ENCODE data around the gene ASPG.

The ASPG gene

GRCh38 chr14:104054222-104054905 is 31.1 kb upstream of the ASPG start:
- no peak for TF ChIP-seq CTCF (IDR thresholded peaks at IDR 0.05; ENCODE audit: extremely low read depth, insufficient read depth, missing control alignments)
- in situ Hi-C loops (cut with MboI; ENCODE audit: low pct_unique_long_range_greater_than_20kb, low sequenced_read_pairs, unreplicated experiment) = no loop called here
- DNase-seq (ENCODE audit: low spot score) = no peak

- in situ Hi-C loops (cut with MboI; ENCODE audit: low pct_unique_long_range_greater_than_20kb, low sequenced_read_pairs, unreplicated experiment) = no loop called here
- no peak for DNase-seq (ENCODE audit: low spot score)
- no peak for TF ChIP-seq CTCF (IDR thresholded peaks at IDR 0.05; ENCODE audit: extremely low read depth, insufficient read depth, missing control alignments)
Observed at GRCh38 chr14:104062281-104062680, 23.2 kb upstream of the ASPG start.

- no peak for DNase-seq (ENCODE audit: low spot score)
- in situ Hi-C loops (cut with MboI; ENCODE audit: low pct_unique_long_range_greater_than_20kb, low sequenced_read_pairs, unreplicated experiment) = no loop called here
- TF ChIP-seq CTCF (IDR thresholded peaks at IDR 0.05; ENCODE audit: extremely low read depth, insufficient read depth, missing control alignments) = no peak
Observed at GRCh38 chr14:104064003-104064402, 21.5 kb upstream of the ASPG start.

GRCh38 chr14:104066279-104066678 is 19.2 kb upstream of the ASPG start:
- DNase-seq (ENCODE audit: low spot score) = no peak
- TF ChIP-seq CTCF (IDR thresholded peaks at IDR 0.05; ENCODE audit: extremely low read depth, insufficient read depth, missing control alignments) = no peak
- in situ Hi-C loops (cut with MboI; ENCODE audit: low pct_unique_long_range_greater_than_20kb, low sequenced_read_pairs, unreplicated experiment) = no loop called here

- DNase-seq (ENCODE audit: low spot score) = no peak
- in situ Hi-C loops (cut with MboI; ENCODE audit: low pct_unique_long_range_greater_than_20kb, low sequenced_read_pairs, unreplicated experiment) = no loop called here
- no peak for TF ChIP-seq CTCF (IDR thresholded peaks at IDR 0.05; ENCODE audit: extremely low read depth, insufficient read depth, missing control alignments)
Observed at GRCh38 chr14:104066719-104067295, 18.7 kb upstream of the ASPG start.

GRCh38 chr14:104069541-104069940 is 16.0 kb upstream of the ASPG start:
- no peak for TF ChIP-seq CTCF (IDR thresholded peaks at IDR 0.05; ENCODE audit: extremely low read depth, insufficient read depth, missing control alignments)
- in situ Hi-C loops (cut with MboI; ENCODE audit: low pct_unique_long_range_greater_than_20kb, low sequenced_read_pairs, unreplicated experiment) = no loop called here

More at GRCh38 chr14:104069541-104069940, 16.0 kb upstream of the ASPG start:
- DNase-seq (ENCODE audit: low spot score) = no peak
